Activated CD4-positive, alpha-beta T cell treated with anti-CD3 and anti-CD28 coated beads, Interleukin-2, amount 50 U/mL, for 24 hours (primary cell): ENCODE measurements around the gene PIGQ.
"Not testable (repeated sequence)": the region's sequence is repeated elsewhere in the genome, so short reads cannot be mapped to it uniquely, and the experiment has no call there.

ENCODE experiments used
- DNase-seq, 2 donors: peaks; one replicate each; pipeline ENCODE4 v3.0.0-alpha.2; 2020; ENCODE audit warnings: low read depth in 1 of 2, low spot score in 1 of 2

PIGQ gene

GRCh38 chr16:583815-584591 lies 14.2 kb downstream of the PIGQ start:
- no peak for DNase-seq

- DNase-seq, result no peak
These were observed 15.6 kb downstream of the PIGQ start for GRCh38 chr16:585351-585750.

GRCh38 chr16:586047-586644 lies 16.4 kb downstream of the PIGQ start:
- DNase-seq, result no peak

DNA sequence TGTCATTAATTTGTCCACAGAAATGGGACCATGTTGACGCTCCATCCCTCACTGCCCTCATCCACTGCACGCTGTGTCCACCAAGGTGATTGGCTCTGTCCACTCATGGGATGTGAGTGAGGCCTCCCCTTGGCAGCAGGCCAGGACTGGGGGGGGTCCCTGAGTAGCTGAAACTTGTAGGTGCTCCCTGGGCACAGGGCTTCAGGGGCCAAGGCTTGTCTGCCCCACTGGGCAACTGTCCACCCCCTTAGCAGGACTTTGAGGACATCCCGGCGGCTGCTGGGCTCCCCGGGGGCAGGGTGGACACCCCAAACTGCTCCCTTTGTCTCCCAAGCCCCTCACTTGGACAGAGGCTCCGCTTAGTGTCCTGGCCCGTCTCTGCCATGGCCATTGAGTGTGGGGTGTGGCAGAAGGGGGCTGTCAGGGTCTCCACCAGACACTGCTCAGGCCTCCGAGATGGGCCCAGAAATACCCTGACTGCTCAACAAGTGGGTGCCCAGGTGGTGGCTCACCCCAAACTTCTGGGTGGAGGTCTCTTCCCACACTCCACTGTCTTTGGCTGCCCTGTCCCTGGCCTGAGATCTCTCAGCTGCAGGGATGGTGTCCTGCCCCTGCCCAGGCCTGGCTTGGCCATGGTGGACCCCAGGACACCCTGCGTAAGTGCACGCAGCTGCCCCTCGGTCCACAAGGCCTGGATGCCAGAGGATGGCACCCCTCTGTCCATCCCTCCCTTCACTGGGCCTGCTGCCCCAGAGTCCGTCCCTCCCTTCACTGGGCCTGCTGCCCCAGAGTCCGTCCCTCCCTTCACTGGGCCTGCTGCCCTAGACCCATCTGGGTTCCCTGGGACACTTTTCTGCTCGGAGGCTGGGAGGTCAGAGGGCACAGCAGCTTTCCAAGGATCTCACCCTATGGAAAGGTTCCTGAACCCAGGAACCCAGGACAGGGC lies 17.1 kb downstream of the PIGQ start:
- DNase-seq, result no peak

DNA sequence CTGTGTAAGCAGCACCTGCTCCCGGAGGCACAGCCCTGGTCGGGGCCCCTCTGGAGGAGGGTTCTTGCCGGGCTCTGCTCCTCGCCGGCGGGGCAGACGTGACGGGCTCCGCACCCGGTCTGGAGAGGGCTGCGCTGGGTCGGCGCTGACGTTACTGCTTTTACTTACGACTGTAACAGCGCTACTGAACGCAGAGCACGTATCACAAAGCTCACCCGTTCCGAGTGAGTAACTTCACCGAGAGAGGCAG lies 18.8 kb downstream of the PIGQ start:
- DNase-seq, result peak; percentile 56 to 58

- peak; percentile 96 to 99 for DNase-seq
These were observed 19.3 kb downstream of the PIGQ start for GRCh38 chr16:588889-589657.

DNA sequence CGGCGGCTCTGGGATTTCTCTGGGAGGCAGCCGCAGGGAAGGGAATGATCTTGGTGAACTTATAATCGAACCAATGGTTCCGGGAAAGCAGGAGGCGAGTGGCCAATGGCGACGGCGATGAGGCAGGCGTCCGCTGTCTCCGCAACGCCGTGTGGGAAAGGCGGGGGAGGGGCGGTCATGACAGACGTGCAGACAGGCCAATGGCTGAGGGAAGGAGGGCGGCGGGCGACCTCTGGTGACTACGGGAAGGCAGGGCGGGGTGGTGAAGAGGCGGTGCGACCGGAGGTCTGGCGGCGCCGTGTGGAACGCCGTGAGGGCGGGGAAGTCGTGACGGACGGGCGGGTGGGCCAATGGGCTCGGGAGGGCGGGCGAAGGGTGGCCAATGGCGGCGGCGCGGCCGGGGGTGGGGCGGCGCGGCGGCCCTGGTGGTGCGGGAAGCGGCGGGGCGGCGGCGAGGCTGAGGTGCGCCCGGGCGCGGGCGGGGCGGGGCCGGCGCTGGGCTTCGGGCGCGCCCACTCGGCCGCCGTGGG lies 20.0 kb downstream of the PIGQ start, which contains the start of gene RAB40C:
Gene RAB40C, plus strand, starts transcription at position 409 of the 530 bp plus-strand sequence. CDS start 226 bp downstream, outside the sequence.
- peak; percentile 99 for DNase-seq

GRCh38 chr16:590188-590814 lies 20.5 kb downstream of the PIGQ start:
- no peak for DNase-seq

- no peak for DNase-seq
These were observed 21.0 kb downstream of the PIGQ start for GRCh38 chr16:590815-591200.

DNA sequence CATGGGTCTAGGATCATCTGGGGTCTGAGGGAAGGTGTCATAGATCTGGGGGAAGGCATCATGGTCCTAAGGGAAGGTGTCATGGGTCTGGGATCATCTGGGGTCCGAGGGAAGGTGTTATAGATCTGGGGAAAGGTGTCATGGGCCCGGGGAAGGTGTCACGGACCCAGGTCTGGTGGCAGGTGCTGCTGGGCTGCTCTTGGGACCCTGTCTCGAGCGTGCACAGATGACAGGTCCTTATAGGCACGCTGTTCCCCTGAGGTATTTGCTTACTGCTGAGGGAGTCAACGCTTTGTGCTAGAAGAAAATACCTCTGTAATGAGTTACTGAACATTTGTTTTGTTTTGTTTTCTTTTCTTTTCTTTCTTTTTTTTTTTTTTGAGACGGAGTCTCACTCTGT lies 21.5 kb downstream of the PIGQ start:
- no peak for DNase-seq

DNA sequence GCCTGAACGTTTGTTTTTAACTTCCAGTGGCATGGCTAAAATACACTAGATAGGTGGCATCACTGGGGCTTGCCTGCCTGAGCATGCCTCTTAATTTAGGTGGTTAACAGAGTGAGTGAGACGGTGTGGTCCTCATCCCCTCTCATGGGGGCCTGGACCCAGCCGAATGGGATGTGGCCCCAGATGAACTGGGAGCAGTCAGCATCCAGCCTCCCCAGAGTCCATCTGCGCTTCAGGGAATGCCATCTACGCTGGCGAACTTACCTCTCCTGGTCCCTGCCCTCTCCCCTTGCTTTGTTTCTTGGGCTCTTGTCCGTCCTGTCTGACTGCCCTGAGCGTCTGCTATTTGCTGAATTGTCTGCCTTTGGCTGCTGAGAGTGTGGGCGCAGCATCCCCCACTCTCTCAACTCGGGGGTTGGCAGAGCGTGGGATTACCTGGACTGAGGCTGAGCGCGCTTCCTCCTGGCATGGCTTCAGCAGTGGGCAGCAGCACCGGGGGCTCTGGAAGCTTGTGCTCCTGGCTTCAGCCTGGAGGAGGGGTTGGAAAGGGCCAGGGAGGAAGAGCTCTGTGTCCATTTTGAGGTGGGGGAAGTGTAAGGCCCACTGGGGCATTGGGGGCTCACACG lies 22.2 kb downstream of the PIGQ start:
- no peak for DNase-seq

DNA sequence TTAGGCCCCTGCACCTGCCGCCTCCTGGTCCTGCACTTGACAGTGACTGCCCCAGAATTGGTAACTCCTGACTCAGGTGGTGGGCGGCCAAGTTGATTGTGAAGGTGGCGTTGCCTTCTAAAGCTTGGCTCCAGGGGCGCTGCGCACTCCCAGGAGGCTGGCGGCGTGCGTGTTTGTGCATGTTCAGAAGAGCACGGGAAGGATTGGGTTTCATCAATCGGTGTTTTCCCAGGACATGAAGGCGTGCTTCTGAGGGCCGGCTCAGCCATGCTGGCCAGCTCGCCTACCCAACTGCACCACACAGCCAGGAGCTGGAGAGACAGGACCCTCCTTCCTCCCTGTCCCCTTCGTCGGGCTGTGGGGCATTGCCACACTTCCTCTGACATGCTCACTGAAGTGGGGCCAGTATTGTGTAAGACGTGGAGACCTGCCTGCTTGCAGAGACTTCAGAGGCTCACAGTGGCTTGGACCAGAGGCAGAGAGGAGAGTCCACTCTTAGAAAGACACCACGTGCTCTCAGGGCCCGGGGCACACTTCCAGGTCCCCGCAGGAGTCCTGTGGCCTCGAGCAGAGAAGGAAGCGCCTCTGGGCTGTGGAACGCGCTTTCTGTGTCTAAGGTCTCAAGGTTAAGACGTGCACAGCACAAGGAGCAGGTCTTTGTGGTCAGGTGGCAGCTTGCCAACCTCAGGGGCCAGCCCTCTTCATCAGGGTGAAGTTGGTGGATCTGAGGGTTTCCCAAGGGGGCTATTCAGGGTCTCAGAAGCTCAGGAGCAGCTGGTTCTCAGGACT lies 22.9 kb downstream of the PIGQ start:
- no peak for DNase-seq

- DNase-seq, result no peak
These were observed 23.6 kb downstream of the PIGQ start for GRCh38 chr16:593406-593805.

GRCh38 chr16:593807-594206 lies 24.0 kb downstream of the PIGQ start:
- no peak for DNase-seq

GRCh38 chr16:595094-595528 lies 25.3 kb downstream of the PIGQ start:
- DNase-seq, result no peak

- no peak for DNase-seq
These were observed 26.4 kb downstream of the PIGQ start for GRCh38 chr16:595942-596735.

- no peak for DNase-seq
These were observed 26.9 kb downstream of the PIGQ start for GRCh38 chr16:596736-597060.

DNA sequence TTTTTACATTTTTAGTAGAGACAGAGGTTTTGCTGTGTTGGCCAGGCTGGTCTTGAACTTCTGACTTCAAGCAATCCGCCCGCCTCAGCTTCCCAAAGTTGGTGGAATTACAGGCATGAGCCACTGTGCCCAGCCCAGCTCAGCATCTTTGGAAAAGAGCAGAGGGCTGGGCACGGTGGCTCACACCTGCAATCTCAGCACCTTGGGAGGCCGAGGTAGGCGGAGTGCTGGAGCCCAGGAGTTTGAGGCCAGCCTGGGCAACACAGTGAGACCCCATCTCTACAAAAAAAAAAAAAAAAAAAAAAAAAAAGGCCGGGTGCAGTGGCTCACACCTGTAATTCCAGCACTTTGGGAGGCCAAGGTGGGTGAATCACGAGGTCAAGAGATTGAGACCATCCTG lies 27.9 kb downstream of the PIGQ start:
- not testable (repeated sequence) for DNase-seq
